ENCODE data around the gene OR51A2.
A peak's percentile ranks its signal among the peaks of the same experiment; 100 is the strongest.
"Not testable (repeated sequence)": the region's sequence is repeated elsewhere in the genome, so short reads cannot be mapped to it uniquely, and the experiment has no call there.

OR51A2 gene

GRCh38 chr11:4955613-4956012 lies at the start of gene OR51A2:
Gene OR51A2 (minus strand): TSS chr11:4955713. CDS start chr11:4955713, 0 bp downstream.
- in situ Hi-C loops (cut with HindIII; ENCODE audit: low pct_unique_long_range_greater_than_20kb, low sequenced_read_pairs); DNase-seq (ENCODE audit: low read depth in 1 of 2, low spot score in 1 of 2): not testable (repeated sequence)

GRCh38 chr11:5004424-5005274 lies 49.1 kb upstream of the OR51A2 start:
- DNase-seq (ENCODE audit: low read depth in 1 of 2, low spot score in 1 of 2): peak; percentile 18 to 65
- in situ Hi-C loops (cut with HindIII; ENCODE audit: low pct_unique_long_range_greater_than_20kb, low sequenced_read_pairs): no loop called here
- TF ChIP-seq JUND (IDR thresholded peaks at IDR 0.05; ENCODE audit: low read depth): no peak

GRCh38 chr11:4994551-4994950 lies 39.0 kb upstream of the OR51A2 start, which contains the start of gene OR51L1:
Gene OR51L1 (plus strand): TSS chr11:4994851. CDS start chr11:4998983, 4,132 bp downstream.
- no peak for DNase-seq (ENCODE audit: low read depth in 1 of 2, low spot score in 1 of 2)
- in situ Hi-C loops (cut with HindIII; ENCODE audit: low pct_unique_long_range_greater_than_20kb, low sequenced_read_pairs): no loop called here
- TF ChIP-seq JUND (IDR thresholded peaks at IDR 0.05; ENCODE audit: low read depth): no peak

GRCh38 chr11:4991060-4991459 lies 35.5 kb upstream of the OR51A2 start:
- no peak for DNase-seq (ENCODE audit: low read depth in 1 of 2, low spot score in 1 of 2)
- no peak for TF ChIP-seq JUND (IDR thresholded peaks at IDR 0.05; ENCODE audit: low read depth)
- in situ Hi-C loops (cut with HindIII; ENCODE audit: low pct_unique_long_range_greater_than_20kb, low sequenced_read_pairs): no loop called here

GRCh38 chr11:4983841-4984240 lies 28.3 kb upstream of the OR51A2 start:
- TF ChIP-seq JUND (IDR thresholded peaks at IDR 0.05; ENCODE audit: low read depth): no peak
- no peak for DNase-seq (ENCODE audit: low read depth in 1 of 2, low spot score in 1 of 2)
- in situ Hi-C loops (cut with HindIII; ENCODE audit: low pct_unique_long_range_greater_than_20kb, low sequenced_read_pairs): no loop called here

GRCh38 chr11:4982678-4983077 lies 27.2 kb upstream of the OR51A2 start:
- in situ Hi-C loops (cut with HindIII; ENCODE audit: low pct_unique_long_range_greater_than_20kb, low sequenced_read_pairs): no loop called here
- TF ChIP-seq JUND (IDR thresholded peaks at IDR 0.05; ENCODE audit: low read depth): no peak
- DNase-seq (ENCODE audit: low read depth in 1 of 2, low spot score in 1 of 2): no peak

- in situ Hi-C loops (cut with HindIII; ENCODE audit: low pct_unique_long_range_greater_than_20kb, low sequenced_read_pairs): no loop called here
- no peak for TF ChIP-seq JUND (IDR thresholded peaks at IDR 0.05; ENCODE audit: low read depth)
- no peak for DNase-seq (ENCODE audit: low read depth in 1 of 2, low spot score in 1 of 2)
Measured at GRCh38 chr11:4979036-4979435, 23.5 kb upstream of the OR51A2 start.

GRCh38 chr11:4975436-4975835 lies 19.9 kb upstream of the OR51A2 start:
- in situ Hi-C loops (cut with HindIII; ENCODE audit: low pct_unique_long_range_greater_than_20kb, low sequenced_read_pairs): no loop called here
- TF ChIP-seq JUND (IDR thresholded peaks at IDR 0.05; ENCODE audit: low read depth): no peak
- DNase-seq (ENCODE audit: low read depth in 1 of 2, low spot score in 1 of 2): no peak

- TF ChIP-seq JUND (IDR thresholded peaks at IDR 0.05; ENCODE audit: low read depth): no peak
- in situ Hi-C loops (cut with HindIII; ENCODE audit: low pct_unique_long_range_greater_than_20kb, low sequenced_read_pairs): no loop called here
- no peak for DNase-seq (ENCODE audit: low read depth in 1 of 2, low spot score in 1 of 2)
Measured at GRCh38 chr11:4962816-4963215, 7.3 kb upstream of the OR51A2 start.

- in situ Hi-C loops (cut with HindIII; ENCODE audit: low pct_unique_long_range_greater_than_20kb, low sequenced_read_pairs): no loop called here
- no peak for TF ChIP-seq JUND (IDR thresholded peaks at IDR 0.05; ENCODE audit: low read depth)
- DNase-seq (ENCODE audit: low read depth in 1 of 2, low spot score in 1 of 2): no peak
Measured at GRCh38 chr11:4960877-4961276, 5.4 kb upstream of the OR51A2 start.

GRCh38 chr11:4957396-4957795 lies 1.9 kb upstream of the OR51A2 start:
- no peak for DNase-seq (ENCODE audit: low read depth in 1 of 2, low spot score in 1 of 2)
- in situ Hi-C loops (cut with HindIII; ENCODE audit: low pct_unique_long_range_greater_than_20kb, low sequenced_read_pairs): no loop called here
- TF ChIP-seq JUND (IDR thresholded peaks at IDR 0.05; ENCODE audit: low read depth): no peak

GRCh38 chr11:4947505-4947904 lies 8.0 kb downstream of the OR51A2 start, which contains the start of gene OR51A4:
Gene OR51A4 (minus strand): TSS chr11:4947605. CDS start chr11:4947100, 505 bp downstream.
- no peak for DNase-seq (ENCODE audit: low read depth in 1 of 2, low spot score in 1 of 2)
- no peak for TF ChIP-seq JUND (IDR thresholded peaks at IDR 0.05; ENCODE audit: low read depth)
- in situ Hi-C loops (cut with HindIII; ENCODE audit: low pct_unique_long_range_greater_than_20kb, low sequenced_read_pairs): no loop called here

GRCh38 chr11:4936745-4937144 lies 18.8 kb downstream of the OR51A2 start:
- no peak for TF ChIP-seq JUND (IDR thresholded peaks at IDR 0.05; ENCODE audit: low read depth)
- in situ Hi-C loops (cut with HindIII; ENCODE audit: low pct_unique_long_range_greater_than_20kb, low sequenced_read_pairs): no loop called here
- no peak for DNase-seq (ENCODE audit: low read depth in 1 of 2, low spot score in 1 of 2)
